Measurements from ENCODE around the gene ZNF136.

- no peak for TF ChIP-seq CTCF (conservative IDR thresholded peaks at IDR 0.05 in 1 of 2, IDR thresholded peaks at IDR 0.05 in 1 of 2; ENCODE audit: low read depth in 1 of 2, low read length in 2 of 2)
- no peak for TF ChIP-seq EZH2 (IDR thresholded peaks at IDR 0.05; ENCODE audit: low read length, missing control alignments)
These were observed 45.3 kb downstream of the ZNF136 start for GRCh38 chr19:12208221-12208620.

Measured in fibroblast of lung (primary cell).